ENCODE data around the gene FRMD4A. TPM values are rescaled to one million over a fixed set of nuclear protein-coding genes. Genes with fewer than 3 reads are reported as not detected.
A peak's percentile ranks its signal among the peaks of the same experiment; 100 is the strongest.

FRMD4A gene
- total and polyA plus RNA-seq, 2 of the 4 experiments (the other 2 are of a cell fraction) = 30.3 to 68.8 TPM

DNA sequence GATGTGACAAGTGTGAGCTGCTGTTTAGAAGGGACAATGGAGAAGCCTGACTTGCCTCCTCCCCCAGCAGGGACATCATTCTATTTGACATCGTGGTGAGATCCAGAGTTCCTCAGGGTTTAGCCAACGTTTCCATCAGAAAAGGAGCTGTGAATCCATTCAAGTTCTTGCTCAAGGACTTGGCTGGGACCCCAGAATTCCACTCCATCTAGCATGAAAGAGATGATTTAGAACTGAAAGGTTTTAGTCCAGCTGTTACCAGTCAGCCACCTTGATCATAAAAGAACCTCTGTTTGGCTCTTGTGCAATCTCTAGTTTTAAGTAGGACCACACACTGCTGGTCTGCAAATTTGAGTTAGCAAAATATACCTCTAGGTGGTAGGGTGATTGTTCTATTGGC lies 337.6 kb downstream of the FRMD4A start:
- H2AK5ac ChIP-seq (ENCODE audit: low read depth, low read length) = peak overlapping the region; percentile 86
- DNase-seq (peak; percentile 90), ATAC-seq (ENCODE audit: low read depth) (peak; percentile 55; the same call in 1 of the 2 replicates)
- H3K4ac ChIP-seq (ENCODE audit: low read depth, low read length) = peak overlapping the region; percentile 78
- H3K23ac ChIP-seq (ENCODE audit: low read depth, low read length) = peak overlapping the region; percentile 44; the same call in 1 of the 2 replicates
- H2AFZ ChIP-seq (replicated peaks; ENCODE audit: low read length, poor library complexity) = no peak overlapping the region
- dilution Hi-C loops (cut with HindIII; ENCODE audit: low sequenced_read_pairs, unreplicated experiment) = no loop called here
- ChIA-PET CTCF (interaction anchor here (0.5 kb wide), 1 partner anchor 9 kb away, joined by 3 read pairs; no protein-coding TSS in a partner anchor), POLR2A (ENCODE audit: unreplicated experiment) (interaction anchor here (0.5 to 0.7 kb wide), 3 partner anchors 14 to 287 kb away, joined by 3 to 6 read pairs (median 5); no protein-coding TSS in a partner anchor)
- no peak overlapping the region for H2AK9ac ChIP-seq (replicated peaks; ENCODE audit: low read depth, low read length, poor library complexity)
- no peak overlapping the region for H3K4me3 ChIP-seq (ENCODE audit: insufficient read depth, low read depth, low read length)
- peak overlapping the region; percentile 85; the same call in 1 of the 2 replicates for H2BK20ac ChIP-seq (ENCODE audit: low read depth, low read length)
- peak overlapping the region; percentile 89 for H3K14ac ChIP-seq (replicated peaks; ENCODE audit: low read depth, low read length)
- H3K9me3 ChIP-seq (ENCODE audit: control insufficient read depth, insufficient read depth, low read length) = no peaks in the 10 kb centered on the region
- in situ Hi-C loops (cut with MboI; ENCODE audit: low sequenced_read_pairs) = no loop called here
- H3K4me1 ChIP-seq (ENCODE audit: control insufficient read depth, insufficient read depth, low read length) = peaks cover 21% of the 10 kb centered on the region
- H3K4me2 ChIP-seq (ENCODE audit: low read depth, low read length) = peak overlapping the region; percentile 42; the same call in 1 of the 2 replicates
- H3K79me1 ChIP-seq (ENCODE audit: low read depth in 1 of 2, low read length in 2 of 2) = peaks cover 3 to 36% of the 10 kb centered on the region in 2 experiments; a peak in 2 of 4 replicates
- H4K5ac ChIP-seq (ENCODE audit: low read depth, low read length) = peak overlapping the region; percentile 7; the same call in 1 of the 2 replicates
- H3K56ac ChIP-seq (ENCODE audit: extremely low read depth, insufficient read depth, low read length) = no peak overlapping the region
- H2BK5ac ChIP-seq (ENCODE audit: low read depth, low read length, poor library complexity, severe bottlenecking) = no peak overlapping the region
- peak overlapping the region; percentile 52 for H3K18ac ChIP-seq (ENCODE audit: low read depth, low read length)
- peak overlapping the region in 1 of 2 experiments; percentile 38; a peak in 1 of 4 replicates for H4K8ac ChIP-seq (ENCODE audit: low read depth in 2 of 2, low read length in 2 of 2)
- H2BK15ac ChIP-seq (ENCODE audit: low read depth, low read length) = peak overlapping the region; percentile 60; the same call in 2 of the 3 replicates
- WGBS, 2 experiments (ENCODE audit: extremely low coverage in 2 of 2, insufficient read length in 1 of 2) = no CpG with 5 or more reads among the region's 2 CpGs
- intact Hi-C loops (cut with micrococcal nuclease) = no loop called here
- peaks cover 12% of the 10 kb centered on the region for H3K9me1 ChIP-seq (ENCODE audit: insufficient read depth, low read length)
- H3K27ac ChIP-seq (ENCODE audit: insufficient read depth, low read length) = peak overlapping the region; percentile 18; the same call in 1 of the 2 replicates
- BruUV-seq (replicated peaks) = no TSS peak
- no peaks in the 10 kb centered on the region for H3K27me3 ChIP-seq (ENCODE audit: control insufficient read depth, insufficient read depth, low read length)
- no peaks in the 10 kb centered on the region for H3K36me3 ChIP-seq (ENCODE audit: control insufficient read depth, insufficient read depth, low read length)
- no peak overlapping the region for H3K9ac ChIP-seq (ENCODE audit: low read depth, low read length)
- TF ChIP-seq CEBPB (IDR thresholded peaks at IDR 0.05; ENCODE audit: low read depth, low read length) (peak; percentile 88), NFE2L2 (IDR thresholded peaks at IDR 0.05; ENCODE audit: low read depth, low read length) (no peak)
- no peak overlapping the region for H4K91ac ChIP-seq (ENCODE audit: insufficient read depth, low read depth, low read length)
- peak overlapping the region; percentile 35; the same call in 1 of the 2 replicates for H2BK120ac ChIP-seq (ENCODE audit: low read depth, low read length)
- no peaks in the 10 kb centered on the region for H4K20me1 ChIP-seq (ENCODE audit: insufficient read depth, low read length)

Measured in IMR-90 (cell line).